HG03457 (cell line): Measurements from ENCODE around the gene SH3BP4.

Source experiments
- ATAC-seq: cut with Tn5 transposase; IDR thresholded peaks from one replicate; pipeline ENCODE4 v1.9.1; 2021; ENCODE audit warnings: moderate number of reproducible peaks; ENCODE audit not compliant: unreplicated experiment

Gene SH3BP4

GRCh38 chr2:235032949-235033348, 81.1 kb downstream of the SH3BP4 start:
- ATAC-seq: no peak

DNA sequence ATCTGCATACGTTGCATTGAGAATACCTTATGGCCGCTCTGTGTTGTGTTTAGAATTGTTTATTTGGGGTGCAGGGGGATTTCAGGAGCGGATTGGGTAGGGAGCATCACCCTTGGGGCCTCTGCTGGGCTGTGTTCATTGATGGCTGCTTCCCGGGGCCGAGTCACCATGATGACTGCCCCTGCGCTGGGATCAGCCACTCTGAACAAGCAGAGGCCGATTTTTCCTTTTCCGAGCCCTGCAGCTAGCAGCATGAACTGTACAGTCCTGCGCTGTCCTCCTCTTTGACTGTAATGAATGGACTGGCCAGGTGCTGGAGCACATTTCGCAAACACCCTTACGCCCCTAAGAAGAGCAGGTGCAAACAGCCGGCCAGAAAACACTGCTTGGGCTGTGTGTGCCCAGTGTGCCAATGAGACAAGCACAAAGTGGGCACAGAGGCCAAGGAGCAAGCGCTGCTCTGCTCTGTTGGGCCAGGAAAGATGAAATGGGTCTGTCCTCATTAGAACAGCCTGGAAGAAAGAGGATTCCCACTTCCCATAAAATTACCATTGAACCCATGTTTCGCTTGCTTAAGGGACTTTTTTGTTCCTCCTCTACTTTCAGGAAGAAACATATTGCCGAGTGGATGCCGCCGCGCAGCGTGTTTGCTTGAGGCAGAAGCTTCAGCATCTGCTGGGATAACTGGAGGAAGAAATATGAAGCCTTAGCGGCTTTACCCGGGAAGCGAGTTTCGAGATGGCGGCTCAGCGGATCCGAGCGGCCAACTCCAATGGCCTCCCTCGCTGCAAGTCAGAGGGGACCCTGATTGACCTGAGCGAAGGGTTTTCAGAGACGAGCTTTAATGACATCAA, 82.7 kb downstream of the SH3BP4 start:
- no peak for ATAC-seq

GRCh38 chr2:235037604-235038166, 85.9 kb downstream of the SH3BP4 start:
- ATAC-seq: no peak

DNA sequence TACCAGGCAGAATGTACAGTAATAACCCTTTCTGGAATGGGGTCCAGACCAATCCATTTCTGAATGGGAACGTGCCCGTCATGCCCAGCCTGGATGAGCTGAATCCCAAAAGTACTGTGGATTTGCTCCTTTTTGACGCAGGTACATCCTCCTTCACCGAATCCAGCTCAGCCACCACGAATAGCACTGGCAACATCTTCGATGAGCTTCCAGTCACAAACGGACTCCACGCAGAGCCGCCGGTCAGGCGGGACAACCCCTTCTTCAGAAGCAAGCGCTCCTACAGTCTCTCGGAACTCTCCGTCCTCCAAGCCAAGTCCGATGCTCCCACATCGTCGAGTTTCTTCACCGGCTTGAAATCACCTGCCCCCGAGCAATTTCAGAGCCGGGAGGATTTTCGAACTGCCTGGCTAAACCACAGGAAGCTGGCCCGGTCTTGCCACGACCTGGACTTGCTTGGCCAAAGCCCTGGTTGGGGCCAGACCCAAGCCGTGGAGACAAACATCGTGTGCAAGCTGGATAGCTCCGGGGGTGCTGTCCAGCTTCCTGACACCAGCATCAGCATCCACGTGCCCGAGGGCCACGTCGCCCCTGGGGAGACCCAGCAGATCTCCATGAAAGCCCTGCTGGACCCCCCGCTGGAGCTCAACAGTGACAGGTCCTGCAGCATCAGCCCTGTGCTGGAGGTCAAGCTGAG, 89.6 kb downstream of the SH3BP4 start:
- ATAC-seq: no peak

GRCh38 chr2:235041918-235042575, 90.2 kb downstream of the SH3BP4 start:
- ATAC-seq: no peak

DNA sequence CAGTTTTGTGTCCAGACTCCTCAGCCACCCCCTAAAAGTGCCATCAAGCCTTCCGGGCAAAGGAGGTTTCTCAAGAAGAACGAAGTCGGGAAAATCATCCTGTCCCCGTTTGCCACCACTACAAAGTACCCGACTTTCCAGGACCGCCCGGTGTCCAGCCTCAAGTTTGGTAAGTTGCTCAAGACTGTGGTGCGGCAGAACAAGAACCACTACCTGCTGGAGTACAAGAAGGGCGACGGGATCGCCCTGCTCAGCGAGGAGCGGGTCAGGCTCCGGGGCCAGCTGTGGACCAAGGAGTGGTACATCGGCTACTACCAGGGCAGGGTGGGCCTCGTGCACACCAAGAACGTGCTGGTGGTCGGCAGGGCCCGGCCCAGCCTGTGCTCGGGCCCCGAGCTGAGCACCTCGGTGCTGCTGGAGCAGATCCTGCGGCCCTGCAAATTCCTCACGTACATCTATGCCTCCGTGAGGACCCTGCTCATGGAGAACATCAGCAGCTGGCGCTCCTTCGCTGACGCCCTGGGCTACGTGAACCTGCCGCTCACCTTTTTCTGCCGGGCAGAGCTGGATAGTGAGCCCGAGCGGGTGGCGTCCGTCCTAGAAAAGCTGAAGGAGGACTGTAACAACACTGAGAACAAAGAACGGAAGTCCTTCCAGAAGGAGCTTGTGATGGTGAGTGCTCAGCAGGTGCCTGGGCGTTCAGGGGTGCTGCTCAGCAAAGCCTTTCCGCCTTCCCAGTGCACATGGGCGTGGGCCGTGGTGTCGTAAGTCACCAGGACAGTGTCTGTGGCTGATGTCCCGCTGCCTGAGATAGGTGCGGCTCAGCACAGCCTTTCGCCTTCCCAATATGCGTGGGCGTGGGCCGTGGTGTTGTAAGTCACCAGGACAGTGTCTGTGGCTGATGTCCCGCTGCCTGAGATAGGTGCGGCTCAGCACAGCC, 91.0 kb downstream of the SH3BP4 start:
- ATAC-seq: no peak

DNA sequence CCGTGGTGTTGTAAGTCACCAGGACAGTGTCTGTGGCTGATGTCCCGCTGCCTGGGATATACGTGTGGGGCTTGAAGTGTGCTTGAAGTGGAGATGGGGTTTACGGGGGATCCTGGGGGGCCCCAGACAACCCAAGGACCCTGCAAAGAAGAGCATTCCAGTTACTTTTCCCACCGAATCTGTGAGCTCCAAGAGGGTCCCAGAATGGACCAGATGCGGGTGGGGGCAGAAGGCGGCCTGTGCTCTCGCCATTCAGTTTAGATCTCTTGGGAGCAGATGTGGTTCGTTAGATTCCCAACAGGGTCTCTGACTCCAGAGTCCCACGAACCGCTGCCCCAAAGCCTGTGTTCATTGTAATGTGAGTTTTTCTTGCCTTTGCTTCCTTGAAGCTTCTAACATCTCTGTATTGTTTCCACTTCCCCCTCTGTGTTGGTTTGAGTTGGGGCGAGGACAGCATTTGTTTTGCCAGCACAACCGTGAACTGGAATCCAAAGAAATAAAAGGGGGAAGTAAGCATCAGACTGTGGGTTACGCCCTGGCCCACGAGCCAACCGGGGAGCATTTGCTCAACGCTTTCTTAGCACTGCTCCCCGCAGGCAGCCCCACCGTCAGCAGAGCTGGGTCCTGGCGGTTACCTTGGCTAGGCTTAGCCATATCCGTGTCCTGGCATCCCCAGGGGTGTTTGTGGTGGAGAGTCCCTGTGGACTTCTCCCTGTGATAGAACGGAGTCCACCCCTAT, 92.1 kb downstream of the SH3BP4 start:
- ATAC-seq: no peak

GRCh38 chr2:235044501-235045271, 92.9 kb downstream of the SH3BP4 start:
- ATAC-seq: peak; percentile 17

DNA sequence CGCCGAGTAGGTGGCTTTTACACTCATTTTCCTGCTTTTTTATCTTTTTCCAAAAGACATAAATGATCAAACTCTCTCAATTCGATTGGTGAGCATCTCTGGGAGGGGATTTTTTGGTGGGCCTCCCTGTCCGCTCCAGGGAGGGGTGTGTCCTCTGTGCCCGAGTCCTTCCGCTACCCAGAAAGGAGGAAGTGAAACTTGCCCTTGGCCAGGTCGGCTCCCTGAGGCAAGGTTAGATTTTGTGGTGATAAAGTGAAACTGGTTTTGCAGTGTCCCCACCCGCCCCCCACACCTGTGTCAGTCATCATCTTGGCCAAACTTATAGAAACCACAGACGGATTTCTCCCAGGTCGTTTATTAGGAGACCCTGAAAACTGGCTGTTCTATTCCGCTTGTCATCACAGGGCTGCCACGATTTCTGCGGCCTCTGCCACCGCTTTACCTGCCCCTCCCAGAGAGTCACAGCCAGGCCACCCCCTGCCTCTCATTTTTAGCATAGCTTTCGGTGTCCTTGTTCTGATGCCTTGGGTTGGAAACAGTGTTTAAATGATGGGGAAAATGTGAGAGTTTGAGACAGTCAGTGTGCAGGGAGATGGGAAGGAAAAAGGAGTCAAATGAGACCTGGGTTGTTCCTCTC, 93.6 kb downstream of the SH3BP4 start:
- peak; percentile 76 for ATAC-seq

DNA sequence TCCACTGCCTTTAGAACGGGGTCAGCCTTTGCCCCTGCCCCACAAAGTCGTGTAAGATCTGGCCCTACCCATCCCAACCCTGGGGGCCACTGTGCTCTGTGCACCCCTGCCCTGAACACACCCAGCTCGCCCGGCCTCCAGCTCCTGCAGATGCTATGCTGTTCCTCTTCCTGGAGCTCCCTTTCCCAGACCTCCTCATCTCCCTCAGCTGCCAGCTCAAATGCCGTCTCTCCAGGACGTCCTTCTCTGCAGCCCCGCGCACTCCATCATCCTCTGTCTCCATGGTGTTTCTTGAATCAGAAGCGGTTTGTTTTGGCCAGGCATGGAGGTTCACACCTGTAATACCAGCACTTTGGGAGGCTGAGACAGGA, 94.1 kb downstream of the SH3BP4 start:
- no peak for ATAC-seq

GRCh38 chr2:235046589-235046988, 94.8 kb downstream of the SH3BP4 start:
- ATAC-seq: no peak

- no peak for ATAC-seq
Measured at GRCh38 chr2:235047171-235048160, 95.6 kb downstream of the SH3BP4 start.

GRCh38 chr2:235048549-235048948, 96.7 kb downstream of the SH3BP4 start:
- no peak for ATAC-seq

DNA sequence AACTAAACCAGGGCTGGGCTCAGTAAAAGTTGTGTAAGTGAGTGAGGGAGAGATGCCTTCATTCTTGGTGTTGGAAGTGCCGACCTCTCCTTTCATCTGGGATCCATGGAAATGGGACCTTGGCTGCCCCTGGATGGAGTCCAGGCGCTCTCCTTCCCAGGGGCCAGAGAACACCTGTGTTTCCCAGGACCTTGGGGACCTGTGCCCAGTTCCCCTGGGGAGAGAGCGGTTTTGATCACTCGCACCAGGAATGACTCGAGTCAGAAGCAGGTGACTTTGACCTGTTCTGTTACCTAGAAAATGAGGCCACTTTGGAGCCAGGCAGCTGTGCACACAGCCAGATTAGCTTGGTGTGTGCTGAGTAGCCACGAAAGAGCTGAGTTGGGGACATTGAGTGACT, 97.3 kb downstream of the SH3BP4 start:
- no peak for ATAC-seq

- no peak for ATAC-seq
Measured at GRCh38 chr2:235049719-235050118, 97.9 kb downstream of the SH3BP4 start.

GRCh38 chr2:235050980-235051351, 99.1 kb downstream of the SH3BP4 start:
- no peak for ATAC-seq
